Endodermal cell (in vitro differentiated cells): ENCODE results near the gene GFOD1. TPM values are rescaled to one million over a fixed set of nuclear protein-coding genes. Genes with fewer than 3 reads are reported as not detected.

Experiments
- DNase-seq: peaks from one replicate; pipeline ENCODE4 v3.0.0-alpha.2; 2017
- H3K27ac ChIP-seq: 2 replicates; pipeline ENCODE4 v1.5.1; 2013; ENCODE audit warnings: mild to moderate bottlenecking, low read depth, low read length, moderate library complexity
- H3K27me3 ChIP-seq: 2 replicates; pipeline ENCODE4 v1.6.1; 2013; ENCODE audit warnings: mild to moderate bottlenecking, low read length, moderate library complexity; ENCODE audit not compliant: insufficient read depth, control insufficient read depth, poor library complexity, severe bottlenecking
- H3K36me3 ChIP-seq: 2 replicates; pipeline ENCODE4 v1.7.0; 2013; ENCODE audit warnings: mild to moderate bottlenecking, low read length, moderate library complexity; ENCODE audit not compliant: control insufficient read depth, insufficient read depth
- H3K4me1 ChIP-seq: one replicate; pipeline ENCODE4 v1.7.0; 2013; ENCODE audit warnings: low read length; ENCODE audit not compliant: control insufficient read depth, insufficient read depth
- H3K4me3 ChIP-seq: 2 replicates; pipeline ENCODE4 v1.5.1; 2013; ENCODE audit warnings: mild to moderate bottlenecking, low read length, moderate library complexity
- H3K9ac ChIP-seq: 2 replicates; pipeline ENCODE4 v1.6.1; 2013; ENCODE audit warnings: mild to moderate bottlenecking, low read length, moderate library complexity; ENCODE audit not compliant: poor library complexity, severe bottlenecking; ENCODE audit errors: extremely low read depth
- H3K9me3 ChIP-seq: 2 replicates; pipeline ENCODE4 v1.6.1; 2013; ENCODE audit warnings: mild to moderate bottlenecking, low read length, moderate library complexity; ENCODE audit not compliant: control insufficient read depth
- H3K27ac Mint-ChIP-seq: 2 replicates; pipeline ENCODE4 v1.8.0; 2020; ENCODE audit warnings: mixed read lengths
- H3K27me3 Mint-ChIP-seq: 2 replicates; pipeline ENCODE4 v1.8.0; 2021; ENCODE audit warnings: mild to moderate bottlenecking, mixed read lengths; ENCODE audit not compliant: insufficient read depth
- H3K36me3 Mint-ChIP-seq: 2 replicates; pipeline ENCODE4 v1.8.0; 2020; ENCODE audit warnings: low read depth, mixed read lengths
- H3K4me1 Mint-ChIP-seq: 2 replicates; pipeline ENCODE4 v1.8.0; 2020; ENCODE audit warnings: mixed read lengths
- H3K4me3 Mint-ChIP-seq: 2 replicates; pipeline ENCODE4 v1.8.0; 2020; ENCODE audit warnings: mild to moderate bottlenecking, moderate library complexity, mixed read lengths
- H3K9me3 Mint-ChIP-seq: 2 replicates; pipeline ENCODE4 v1.8.0; 2020; ENCODE audit warnings: mild to moderate bottlenecking, mixed read lengths
- CTCF ChIP-seq: fragments of 200-600 bp; sonication (generic); conservative IDR thresholded peaks from 2 replicates; pipeline ENCODE4 v1.5.0; 2021; ENCODE audit warnings: antibody characterized with exemption, mild to moderate bottlenecking
- WGBS, 2 experiments: methylation state at CpG; one replicate each; pipeline versions ENCODE4 v1.1.5 to v1.1.7; 2013; ENCODE audit warnings: missing lambda C conversion rate in 2 of 2, mixed read lengths in 1 of 2; ENCODE audit not compliant: insufficient coverage in 1 of 2, insufficient read length in 1 of 2; 5-methylcytosine and 5-hydroxymethylcytosine counted together
- total RNA-seq, 2 donors: library from RNA; stranded (reverse); fragmentation: NEBNext Ultra II Directional in 1 of 2; extraction: Animal tissue kit (Norgen Biotek cat#: 25700) in 1 of 2; gene quantifications; 2 replicates in 1 of 2; 3 replicates in 1 of 2; pipeline ENCODE4 v1.2.1, GENCODE V29; 2021

Gene GFOD1
- total RNA-seq, 2 donors from 2014 or later: 0.71 to 1.9 TPM

- H3K4me3 Mint-ChIP-seq: no peak overlapping the region
- H3K27me3 Mint-ChIP-seq: peaks cover 6% of the 10 kb centered on the region
Measured at GRCh38 chr6:13395272-13396237, 91.8 kb downstream of the GFOD1 start.

GRCh38 chr6:13392462-13392861, 94.9 kb downstream of the GFOD1 start:
- no peaks in the 10 kb centered on the region for H3K36me3 Mint-ChIP-seq
- no peak overlapping the region for H3K9ac ChIP-seq
- peaks cover 8% of the 10 kb centered on the region for H3K4me1 Mint-ChIP-seq
- H3K27ac Mint-ChIP-seq: no peak overlapping the region
- no peaks in the 10 kb centered on the region for H3K36me3 ChIP-seq
- H3K27me3 ChIP-seq: no peaks in the 10 kb centered on the region
- DNase-seq: no peak
- peaks cover 3% of the 10 kb centered on the region for H3K27me3 Mint-ChIP-seq
- no peaks in the 10 kb centered on the region for H3K9me3 ChIP-seq
- WGBS, 2 experiments: 50% methylated on average over 2 of the region's 2 CpGs
- no peak overlapping the region for H3K27ac ChIP-seq
- TF ChIP-seq CTCF: no peak
- no peak overlapping the region for H3K4me3 ChIP-seq
- no peaks in the 10 kb centered on the region for H3K4me1 ChIP-seq
- H3K9me3 Mint-ChIP-seq: peaks cover 4% of the 10 kb centered on the region
- no peak overlapping the region for H3K4me3 Mint-ChIP-seq

More at GRCh38 chr6:13395272-13396237, 91.8 kb downstream of the GFOD1 start:
- Histone ChIP-seq H3K9ac (no peak overlapping the region), H3K27me3 (no peaks in the 10 kb centered on the region), H3K4me3 (no peak overlapping the region), H3K4me1 (no peaks in the 10 kb centered on the region), H3K36me3 (no peaks in the 10 kb centered on the region), H3K9me3 (no peaks in the 10 kb centered on the region), H3K27ac (no peak overlapping the region)
- DNase-seq: no peak
- WGBS, 2 experiments: 90 to 95% methylated on average over 9 to 12 of the region's 12 CpGs
- no peak for TF ChIP-seq CTCF
- H3K4me1 Mint-ChIP-seq: peaks cover 13% of the 10 kb centered on the region
- no peaks in the 10 kb centered on the region for H3K36me3 Mint-ChIP-seq
- H3K9me3 Mint-ChIP-seq: no peaks in the 10 kb centered on the region
- H3K27ac Mint-ChIP-seq: no peak overlapping the region

GRCh38 chr6:13391537-13391936, 95.9 kb downstream of the GFOD1 start:
- peaks cover 4% of the 10 kb centered on the region for H3K4me1 Mint-ChIP-seq
- no peak for DNase-seq
- no peaks in the 10 kb centered on the region for H3K4me1 ChIP-seq
- TF ChIP-seq CTCF: no peak
- no peaks in the 10 kb centered on the region for H3K36me3 ChIP-seq
- H3K27me3 ChIP-seq: no peaks in the 10 kb centered on the region
- H3K27ac ChIP-seq: no peak overlapping the region
- WGBS, 2 experiments: 95 to 100% methylated on average over 2 to 5 of the region's 5 CpGs
- H3K36me3 Mint-ChIP-seq: no peaks in the 10 kb centered on the region
- H3K27ac Mint-ChIP-seq: no peak overlapping the region
- H3K9me3 ChIP-seq: no peaks in the 10 kb centered on the region
- H3K9ac ChIP-seq: no peak overlapping the region
- peaks cover 4% of the 10 kb centered on the region for H3K9me3 Mint-ChIP-seq
- no peak overlapping the region for H3K4me3 ChIP-seq
- no peaks in the 10 kb centered on the region for H3K27me3 Mint-ChIP-seq
- H3K4me3 Mint-ChIP-seq: no peak overlapping the region
